Measurements from ENCODE around the gene IGFL4. TPM values are rescaled to one million over a fixed set of nuclear protein-coding genes. Genes with fewer than 3 reads are reported as not detected.

Gene IGFL4
- total and polyA plus RNA-seq, 9 of the 15 experiments (the other 6 are each of a cell fraction or from before 2014, with no cell fraction given): not detected

DNA sequence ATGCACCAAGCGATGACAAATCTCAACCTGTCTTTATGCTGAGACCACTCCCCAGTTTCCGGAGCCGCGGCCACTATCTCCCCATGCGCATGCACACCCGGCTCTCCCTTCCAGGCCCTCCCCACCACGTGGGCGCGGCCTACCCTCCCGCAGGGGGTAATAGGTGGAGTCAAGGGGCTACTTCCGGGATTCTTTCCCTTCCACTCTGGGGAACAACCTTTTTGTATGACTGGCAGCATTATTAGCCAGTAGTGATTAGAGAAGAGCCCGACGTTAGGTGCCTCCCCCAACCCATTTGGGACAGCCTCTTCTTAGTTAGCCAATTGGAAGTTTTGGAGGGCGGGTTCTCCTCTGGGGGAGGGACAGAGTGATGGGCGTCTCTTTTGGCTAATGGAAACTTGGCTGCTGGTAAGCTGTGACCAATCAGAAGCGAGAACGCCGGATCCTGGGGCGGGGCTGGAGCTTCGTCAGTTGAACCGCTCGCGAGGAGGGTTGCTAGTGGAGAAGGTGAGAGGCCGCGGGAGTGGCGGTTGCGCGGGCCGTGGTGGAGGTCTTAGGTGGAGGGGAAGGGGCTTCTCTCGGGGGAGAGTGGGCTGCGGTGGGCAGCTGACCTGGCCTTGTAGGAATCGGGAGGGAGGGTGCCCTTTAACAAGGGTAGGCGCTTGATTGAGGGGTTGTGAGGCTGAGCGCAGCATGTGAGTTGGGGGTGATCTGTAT is 45.6 kb downstream of the IGFL4 start, which contains the start of gene CCDC61 (continued):
- TF ChIP-seq SMAD3 (CRISPR knock-in tag; conservative IDR thresholded peaks at IDR 0.05) (no peak), DDX20 (tag; IDR thresholded peaks at IDR 0.05; ENCODE audit: low read depth) (no peak), ZNF77 (CRISPR knock-in tag; IDR thresholded peaks at IDR 0.05) (no peak), EHMT2 (IDR thresholded peaks at IDR 0.05) (no peak), ZNF644 (tag; IDR thresholded peaks at IDR 0.05; ENCODE audit: low read depth) (no peak), ZNF445 (CRISPR knock-in tag; IDR thresholded peaks at IDR 0.05; ENCODE audit: low read depth) (no peak), POLR2H (tag; IDR thresholded peaks at IDR 0.05; ENCODE audit: low read depth) (no peak; the same call in 1 of the 2 replicates), ZNF79 (CRISPR knock-in tag; IDR thresholded peaks at IDR 0.05; ENCODE audit: low read depth) (no peak), SMAD1 (IDR thresholded peaks at IDR 0.05; ENCODE audit: low read depth, low read length, partially characterized antibody) (peak; percentile 56), MEF2D (tag; conservative IDR thresholded peaks at IDR 0.05; ENCODE audit: low read depth) (no peak), GTF2E2 (tag; IDR thresholded peaks at IDR 0.05) (no peak), ZBTB17 (CRISPR knock-in tag; IDR thresholded peaks at IDR 0.05) (no peak), CEBPB (tag; IDR thresholded peaks at IDR 0.05) (no peak), ZKSCAN3 (CRISPR knock-in tag; IDR thresholded peaks at IDR 0.05) (no peak), SNRNP70 (optimal IDR thresholded peaks at IDR 0.05; ENCODE audit: low read depth, low read length) (no peak), TSC22D4 (tag; IDR thresholded peaks at IDR 0.05) (no peak), SMAD2 (IDR thresholded peaks at IDR 0.05; ENCODE audit: low read depth, low read length) (no peak), RAD21 (CRISPR knock-in tag; conservative IDR thresholded peaks at IDR 0.05 in 1 of 2, IDR thresholded peaks at IDR 0.05 in 1 of 2) (no peak), MECOM (CRISPR knock-in tag; IDR thresholded peaks at IDR 0.05) (no peak), CBX2 (IDR thresholded peaks at IDR 0.05; ENCODE audit: insufficient read depth, low read length, poor library complexity, severe bottlenecking) (no peak), ZNF232 (CRISPR knock-in tag; IDR thresholded peaks at IDR 0.05) (no peak), PRMT5 (CRISPR knock-in tag; IDR thresholded peaks at IDR 0.05) (no peak)
- TF ChIP-seq, protein P1, sequence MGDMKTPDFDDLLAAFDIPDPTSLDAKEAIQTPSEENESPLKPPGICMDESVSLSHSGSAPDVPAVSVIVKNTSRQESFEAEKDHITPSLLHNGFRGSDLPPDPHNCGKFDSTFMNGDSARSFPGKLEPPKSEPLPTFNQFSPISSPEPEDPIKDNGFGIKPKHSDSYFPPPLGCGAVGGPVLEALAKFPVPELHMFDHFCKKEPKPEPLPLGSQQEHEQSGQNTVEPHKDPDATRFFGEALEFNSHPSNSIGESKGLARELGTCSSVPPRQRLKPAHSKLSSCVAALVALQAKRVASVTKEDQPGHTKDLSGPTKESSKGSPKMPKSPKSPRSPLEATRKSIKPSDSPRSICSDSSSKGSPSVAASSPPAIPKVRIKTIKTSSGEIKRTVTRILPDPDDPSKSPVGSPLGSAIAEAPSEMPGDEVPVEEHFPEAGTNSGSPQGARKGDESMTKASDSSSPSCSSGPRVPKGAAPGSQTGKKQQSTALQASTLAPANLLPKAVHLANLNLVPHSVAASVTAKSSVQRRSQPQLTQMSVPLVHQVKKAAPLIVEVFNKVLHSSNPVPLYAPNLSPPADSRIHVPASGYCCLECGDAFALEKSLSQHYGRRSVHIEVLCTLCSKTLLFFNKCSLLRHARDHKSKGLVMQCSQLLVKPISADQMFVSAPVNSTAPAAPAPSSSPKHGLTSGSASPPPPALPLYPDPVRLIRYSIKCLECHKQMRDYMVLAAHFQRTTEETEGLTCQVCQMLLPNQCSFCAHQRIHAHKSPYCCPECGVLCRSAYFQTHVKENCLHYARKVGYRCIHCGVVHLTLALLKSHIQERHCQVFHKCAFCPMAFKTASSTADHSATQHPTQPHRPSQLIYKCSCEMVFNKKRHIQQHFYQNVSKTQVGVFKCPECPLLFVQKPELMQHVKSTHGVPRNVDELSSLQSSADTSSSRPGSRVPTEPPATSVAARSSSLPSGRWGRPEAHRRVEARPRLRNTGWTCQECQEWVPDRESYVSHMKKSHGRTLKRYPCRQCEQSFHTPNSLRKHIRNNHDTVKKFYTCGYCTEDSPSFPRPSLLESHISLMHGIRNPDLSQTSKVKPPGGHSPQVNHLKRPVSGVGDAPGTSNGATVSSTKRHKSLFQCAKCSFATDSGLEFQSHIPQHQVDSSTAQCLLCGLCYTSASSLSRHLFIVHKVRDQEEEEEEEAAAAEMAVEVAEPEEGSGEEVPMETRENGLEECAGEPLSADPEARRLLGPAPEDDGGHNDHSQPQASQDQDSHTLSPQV (IDR thresholded peaks at IDR 0.05): no peak
- TF ChIP-seq, protein P2, sequence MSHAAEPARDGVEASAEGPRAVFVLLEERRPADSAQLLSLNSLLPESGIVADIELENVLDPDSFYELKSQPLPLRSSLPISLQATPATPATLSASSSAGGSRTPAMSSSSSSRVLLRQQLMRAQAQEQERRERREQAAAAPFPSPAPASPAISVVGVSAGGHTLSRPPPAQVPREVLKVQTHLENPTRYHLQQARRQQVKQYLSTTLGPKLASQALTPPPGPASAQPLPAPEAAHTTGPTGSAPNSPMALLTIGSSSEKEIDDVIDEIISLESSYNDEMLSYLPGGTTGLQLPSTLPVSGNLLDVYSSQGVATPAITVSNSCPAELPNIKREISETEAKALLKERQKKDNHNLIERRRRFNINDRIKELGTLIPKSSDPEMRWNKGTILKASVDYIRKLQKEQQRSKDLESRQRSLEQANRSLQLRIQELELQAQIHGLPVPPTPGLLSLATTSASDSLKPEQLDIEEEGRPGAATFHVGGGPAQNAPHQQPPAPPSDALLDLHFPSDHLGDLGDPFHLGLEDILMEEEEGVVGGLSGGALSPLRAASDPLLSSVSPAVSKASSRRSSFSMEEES (CRISPR knock-in tag; IDR thresholded peaks at IDR 0.05): no peak; the same call in 1 of the 2 replicates
